ENCODE measurements around the gene SURF6.
"Not testable (repeated sequence)": the region's sequence is repeated elsewhere in the genome, so short reads cannot be mapped to it uniquely, and the experiment has no call there.

The SURF6 gene

DNA sequence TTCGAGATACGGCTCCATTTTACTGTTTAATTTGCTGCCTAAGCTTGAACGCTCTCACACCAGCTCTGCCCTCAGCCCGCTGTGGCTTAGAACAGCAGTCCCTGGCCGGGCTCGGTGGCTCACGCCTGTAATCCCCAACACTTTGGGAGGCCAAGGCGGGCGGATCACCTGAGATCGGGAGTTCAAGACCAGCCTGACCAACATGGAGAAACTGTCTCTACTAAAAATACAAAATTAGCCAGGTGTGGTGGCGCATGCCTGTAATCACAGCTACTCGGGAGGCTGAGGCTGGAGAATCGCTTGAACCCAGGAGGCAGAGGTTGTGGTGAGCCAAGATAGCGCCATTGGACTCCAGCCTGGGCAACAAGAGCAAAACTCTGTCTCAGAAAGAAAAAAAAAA is 41.3 kb upstream of the SURF6 start:
- H3K4me3 ChIP-seq (ENCODE audit: insufficient read depth, low read depth, low read length); H3K27me3 ChIP-seq (ENCODE audit: control insufficient read depth, insufficient read depth, low read length, poor library complexity, severe bottlenecking): not testable (repeated sequence)
- 91 to 94% methylated on average over 14 of the region's 14 CpGs for WGBS, 2 experiments

DNA sequence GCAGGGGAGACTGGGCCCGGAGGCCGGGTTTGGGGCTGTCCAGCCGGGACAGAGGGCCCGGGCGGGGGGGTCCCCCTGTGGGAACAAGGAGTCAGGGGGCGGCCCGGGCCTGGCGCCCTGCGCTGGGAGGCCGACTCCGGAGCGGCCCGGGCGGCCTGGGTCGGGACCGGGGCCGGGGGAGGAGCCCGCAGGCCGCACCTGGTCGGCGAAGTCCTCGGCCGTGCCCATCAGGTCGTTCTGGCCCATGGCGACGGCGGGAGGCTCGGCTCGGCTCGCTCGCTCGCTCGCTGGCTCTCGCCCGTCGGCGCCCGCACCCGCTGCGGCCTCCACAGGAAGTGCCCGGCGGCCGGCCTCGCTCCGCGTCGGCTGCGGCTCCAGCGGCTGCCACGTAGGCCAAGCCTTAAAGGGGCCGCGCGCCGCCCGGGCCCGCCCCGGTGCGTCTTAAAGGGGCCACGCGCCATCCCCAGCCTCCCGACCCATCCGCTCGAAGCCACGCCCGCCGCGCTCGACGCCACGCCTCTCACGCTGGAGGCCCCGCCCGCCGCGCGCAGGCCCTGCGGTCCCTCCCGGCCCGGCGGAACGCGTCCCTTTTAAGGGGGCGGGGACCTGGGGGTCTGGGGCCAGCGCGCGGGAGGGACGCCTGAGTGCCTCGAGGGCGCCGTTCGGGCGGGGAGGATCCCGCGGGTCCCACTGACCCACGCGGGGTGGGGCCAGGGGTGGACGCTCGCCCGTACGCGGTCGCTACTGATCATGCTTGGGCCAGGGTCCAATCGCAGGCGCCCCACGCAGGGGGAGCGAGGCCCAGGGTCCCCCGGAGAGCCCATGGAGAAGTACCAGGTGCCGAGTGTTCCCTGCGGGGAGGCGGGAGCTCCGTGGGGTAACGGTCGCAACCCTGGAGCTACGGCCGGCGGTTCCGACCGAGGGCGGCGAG is 40.0 kb upstream of the SURF6 start, which contains the start of the genes STKLD1 and SURF4:
TSS of gene STKLD1 (plus strand) at position 643 of the 931 bp plus-strand sequence. CDS start at position 751, 108 bp downstream.
TSS of gene SURF4 (minus strand) at position 337 of the 931 bp plus-strand sequence. CDS start at position 246, 91 bp downstream.
- WGBS, 2 experiments: 2% methylated on average over 120 of the region's 120 CpGs
- Histone ChIP-seq H3K4me3 (ENCODE audit: insufficient read depth, low read depth, low read length) (peak within 1 kb of the TSS; percentile 83), H3K36me3 (ENCODE audit: control insufficient read depth, insufficient read depth, low read length) (no peaks in the 10 kb centered on the region), H3K9me3 (ENCODE audit: control insufficient read depth, low read length) (no peaks in the 10 kb centered on the region), H3K4me1 (ENCODE audit: control insufficient read depth, insufficient read depth, low read length) (no peaks in the 10 kb centered on the region), H3K27me3 (ENCODE audit: control insufficient read depth, insufficient read depth, low read length, poor library complexity, severe bottlenecking) (no peaks in the 10 kb centered on the region), H3K27ac (ENCODE audit: insufficient read depth, low read depth, low read length, poor library complexity, severe bottlenecking) (peak within 1 kb of the TSS; percentile 74)

More for the DNA sequence above, 41.3 kb upstream of the SURF6 start:
- not testable (repeated sequence) for H3K36me3 ChIP-seq (ENCODE audit: control insufficient read depth, insufficient read depth, low read length); H3K4me1 ChIP-seq (ENCODE audit: control insufficient read depth, insufficient read depth, low read length); H3K9me3 ChIP-seq (ENCODE audit: control insufficient read depth, low read length); H3K27ac ChIP-seq (ENCODE audit: insufficient read depth, low read depth, low read length, poor library complexity, severe bottlenecking)

DNA sequence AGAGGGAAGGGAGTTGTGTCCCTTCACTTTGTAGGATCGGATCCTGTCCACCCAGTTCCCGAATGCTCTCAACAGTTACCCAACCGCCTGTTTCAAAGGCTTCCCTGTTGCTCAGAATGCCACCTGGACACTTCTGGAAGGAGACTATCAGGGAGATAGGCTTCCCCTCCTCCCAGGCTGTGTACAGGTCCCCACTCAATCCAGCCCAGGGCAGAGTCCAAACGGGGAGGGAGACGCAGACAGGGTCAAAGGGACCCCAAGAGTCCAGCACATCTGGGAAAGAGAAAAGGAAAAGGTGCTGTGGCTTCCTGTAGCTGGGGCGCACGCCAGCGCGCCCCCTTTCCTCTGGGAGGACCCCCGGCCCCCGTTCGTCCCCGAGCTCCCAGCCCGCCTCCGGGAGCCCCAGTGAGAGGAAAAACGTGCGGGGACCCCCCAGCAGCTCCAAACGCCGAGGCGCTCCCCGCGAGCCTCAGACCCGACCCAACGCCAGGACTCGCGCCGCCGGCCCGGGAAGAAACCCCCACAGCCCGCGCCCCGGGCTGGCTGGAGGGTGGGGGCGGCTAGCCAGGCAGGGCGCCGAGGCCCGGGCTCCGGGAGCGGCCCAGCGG is 39.2 kb upstream of the SURF6 start:
- Histone ChIP-seq H3K36me3 (ENCODE audit: control insufficient read depth, insufficient read depth, low read length) (no peaks in the 10 kb centered on the region), H3K27ac (ENCODE audit: insufficient read depth, low read depth, low read length, poor library complexity, severe bottlenecking) (peak overlapping the region; percentile 74), H3K4me1 (ENCODE audit: control insufficient read depth, insufficient read depth, low read length) (no peaks in the 10 kb centered on the region), H3K4me3 (ENCODE audit: insufficient read depth, low read depth, low read length) (peak overlapping the region; percentile 83), H3K9me3 (ENCODE audit: control insufficient read depth, low read length) (no peaks in the 10 kb centered on the region), H3K27me3 (ENCODE audit: control insufficient read depth, insufficient read depth, low read length, poor library complexity, severe bottlenecking) (no peaks in the 10 kb centered on the region)
- 1% methylated on average over 39 of the region's 39 CpGs for WGBS, 2 experiments

DNA sequence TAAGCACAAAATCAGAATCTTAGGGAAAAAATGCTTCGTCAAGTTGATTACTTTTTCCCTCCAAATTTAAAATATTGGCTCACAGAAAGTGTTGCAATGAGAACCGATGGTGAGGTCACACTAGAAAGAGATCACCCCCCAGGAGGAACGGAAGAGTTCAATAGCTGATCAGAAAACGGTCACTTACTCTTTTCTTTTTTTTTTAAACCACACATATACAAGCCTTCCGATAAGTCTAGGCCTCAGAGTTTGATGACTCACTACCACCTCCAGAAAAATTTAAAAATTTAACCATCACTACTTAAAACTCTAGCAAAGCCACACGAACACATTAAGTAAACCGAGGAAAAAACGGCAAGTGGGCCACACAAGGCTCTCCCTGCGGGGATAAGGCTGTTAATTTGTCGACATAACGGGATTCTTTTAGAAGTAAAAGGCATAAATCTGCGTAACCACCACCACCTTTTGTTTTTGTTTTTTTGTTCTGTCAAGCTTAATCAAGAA is 38.7 kb upstream of the SURF6 start:
- Histone ChIP-seq H3K27me3 (ENCODE audit: control insufficient read depth, insufficient read depth, low read length, poor library complexity, severe bottlenecking) (no peaks in the 10 kb centered on the region), H3K4me3 (ENCODE audit: insufficient read depth, low read depth, low read length) (peak overlapping the region; percentile 83), H3K27ac (ENCODE audit: insufficient read depth, low read depth, low read length, poor library complexity, severe bottlenecking) (no peak overlapping the region), H3K4me1 (ENCODE audit: control insufficient read depth, insufficient read depth, low read length) (no peaks in the 10 kb centered on the region), H3K36me3 (ENCODE audit: control insufficient read depth, insufficient read depth, low read length) (no peaks in the 10 kb centered on the region), H3K9me3 (ENCODE audit: control insufficient read depth, low read length) (no peaks in the 10 kb centered on the region)
- WGBS, 2 experiments: 38 to 44% methylated on average over 12 of the region's 12 CpGs

DNA sequence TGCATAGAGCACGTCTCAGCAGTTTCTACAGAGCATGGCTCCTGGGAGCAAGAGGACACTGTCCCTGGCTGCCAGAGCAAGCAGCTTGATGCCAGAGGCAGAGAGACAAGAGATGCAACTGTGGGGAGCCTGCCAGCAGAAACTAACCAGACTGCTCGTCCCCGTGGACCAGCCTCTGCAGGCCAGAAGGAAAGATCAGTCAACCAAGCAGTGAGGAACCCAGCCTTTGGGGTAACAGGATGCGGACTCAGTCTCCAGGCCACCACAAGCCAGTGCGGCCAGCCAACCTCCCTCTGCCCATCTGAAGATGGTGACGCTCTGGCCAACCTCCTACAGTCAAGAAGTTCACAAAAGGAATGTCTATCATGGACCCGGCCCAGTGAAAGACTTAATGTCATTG is 36.2 kb upstream of the SURF6 start:
- WGBS, 2 experiments: 93 to 94% methylated on average over 7 of the region's 7 CpGs
- peaks cover 7% of the 10 kb centered on the region for H3K36me3 ChIP-seq (ENCODE audit: control insufficient read depth, insufficient read depth, low read length)
- H3K27ac ChIP-seq (ENCODE audit: insufficient read depth, low read depth, low read length, poor library complexity, severe bottlenecking): no peak overlapping the region
- H3K9me3 ChIP-seq (ENCODE audit: control insufficient read depth, low read length): no peaks in the 10 kb centered on the region
- no peak overlapping the region for H3K4me3 ChIP-seq (ENCODE audit: insufficient read depth, low read depth, low read length)
- no peaks in the 10 kb centered on the region for H3K4me1 ChIP-seq (ENCODE audit: control insufficient read depth, insufficient read depth, low read length)
- no peaks in the 10 kb centered on the region for H3K27me3 ChIP-seq (ENCODE audit: control insufficient read depth, insufficient read depth, low read length, poor library complexity, severe bottlenecking)

DNA sequence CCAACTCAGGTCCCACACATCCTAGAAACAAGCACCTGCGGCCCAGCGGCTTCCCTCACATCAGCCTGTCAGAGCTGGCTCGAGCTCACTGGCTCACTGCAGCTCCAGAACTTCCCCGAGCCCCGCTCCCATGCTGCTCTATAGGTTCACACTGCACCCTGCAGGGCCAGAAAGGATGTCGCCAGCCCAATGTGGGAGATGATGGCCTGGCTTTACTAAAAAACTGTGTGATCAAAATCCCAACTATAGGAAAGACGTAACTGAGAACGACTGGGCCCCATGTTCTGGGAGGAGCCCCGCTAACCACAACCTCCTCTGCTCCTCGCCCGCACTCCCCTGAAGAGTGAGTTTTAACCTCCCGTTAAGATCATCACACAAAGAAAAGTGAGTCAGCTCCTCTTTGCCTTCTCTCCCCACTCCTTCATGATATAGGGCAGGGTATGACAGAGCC is 35.3 kb upstream of the SURF6 start:
- WGBS, 2 experiments: 86 to 89% methylated on average over 12 of the region's 12 CpGs
- H3K36me3 ChIP-seq (ENCODE audit: control insufficient read depth, insufficient read depth, low read length): peaks cover 15% of the 10 kb centered on the region

DNA sequence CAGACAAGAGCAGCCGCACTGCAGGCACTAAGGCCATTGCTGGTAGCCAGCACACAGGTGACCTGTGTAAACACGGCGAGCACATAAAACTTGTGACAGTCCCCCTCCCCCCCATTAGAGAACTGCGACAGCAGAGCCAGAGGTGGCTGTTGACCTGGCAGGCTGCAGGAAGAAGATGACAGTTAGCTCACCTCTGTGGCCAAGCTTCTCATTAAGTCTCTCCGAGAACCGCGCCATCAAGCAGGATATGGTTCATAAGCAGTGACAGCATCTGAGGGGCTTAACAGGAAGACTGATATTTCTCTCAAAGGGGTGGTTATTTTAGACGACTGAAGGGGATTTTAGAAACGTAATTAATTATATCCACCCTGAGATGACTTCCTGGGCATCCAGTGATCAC is 34.7 kb upstream of the SURF6 start:
- no peak overlapping the region for H3K4me3 ChIP-seq (ENCODE audit: insufficient read depth, low read depth, low read length)
- no peak overlapping the region for H3K27ac ChIP-seq (ENCODE audit: insufficient read depth, low read depth, low read length, poor library complexity, severe bottlenecking)
- H3K9me3 ChIP-seq (ENCODE audit: control insufficient read depth, low read length): no peaks in the 10 kb centered on the region
- H3K4me1 ChIP-seq (ENCODE audit: control insufficient read depth, insufficient read depth, low read length): no peaks in the 10 kb centered on the region
- 94 to 95% methylated on average over 9 of the region's 9 CpGs for WGBS, 2 experiments
- H3K36me3 ChIP-seq (ENCODE audit: control insufficient read depth, insufficient read depth, low read length): peaks cover 20% of the 10 kb centered on the region
- no peaks in the 10 kb centered on the region for H3K27me3 ChIP-seq (ENCODE audit: control insufficient read depth, insufficient read depth, low read length, poor library complexity, severe bottlenecking)

More for the DNA sequence above, 35.3 kb upstream of the SURF6 start:
- Histone ChIP-seq H3K4me1 (ENCODE audit: control insufficient read depth, insufficient read depth, low read length) (no peaks in the 10 kb centered on the region), H3K27ac (ENCODE audit: insufficient read depth, low read depth, low read length, poor library complexity, severe bottlenecking) (no peak overlapping the region), H3K4me3 (ENCODE audit: insufficient read depth, low read depth, low read length) (no peak overlapping the region), H3K27me3 (ENCODE audit: control insufficient read depth, insufficient read depth, low read length, poor library complexity, severe bottlenecking) (no peaks in the 10 kb centered on the region), H3K9me3 (ENCODE audit: control insufficient read depth, low read length) (no peaks in the 10 kb centered on the region)

DNA sequence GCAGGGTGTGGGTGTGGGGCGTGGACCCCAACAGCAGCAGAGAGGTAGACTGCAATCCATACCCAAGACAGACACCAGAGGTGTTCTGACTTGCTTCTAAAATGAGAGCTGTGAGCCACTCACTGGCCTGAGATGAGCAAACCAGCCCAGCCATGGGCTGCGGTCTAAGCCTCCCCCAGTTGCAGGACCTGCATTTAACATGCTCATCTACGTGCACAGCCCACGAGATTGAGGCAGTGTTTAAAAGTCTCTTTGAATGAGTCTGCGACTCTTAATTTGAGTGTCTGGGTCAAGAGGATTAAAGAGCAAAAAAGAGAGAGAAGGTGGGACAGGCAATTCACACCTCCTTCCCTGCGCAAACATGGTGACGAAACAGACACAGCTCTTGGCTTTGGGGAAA is 33.9 kb upstream of the SURF6 start:
- Histone ChIP-seq H3K4me1 (ENCODE audit: control insufficient read depth, insufficient read depth, low read length) (no peaks in the 10 kb centered on the region), H3K27ac (ENCODE audit: insufficient read depth, low read depth, low read length, poor library complexity, severe bottlenecking) (no peak overlapping the region), H3K27me3 (ENCODE audit: control insufficient read depth, insufficient read depth, low read length, poor library complexity, severe bottlenecking) (no peaks in the 10 kb centered on the region), H3K9me3 (ENCODE audit: control insufficient read depth, low read length) (no peaks in the 10 kb centered on the region), H3K36me3 (ENCODE audit: control insufficient read depth, insufficient read depth, low read length) (peaks cover 24% of the 10 kb centered on the region), H3K4me3 (ENCODE audit: insufficient read depth, low read depth, low read length) (no peak overlapping the region)
- WGBS, 2 experiments: 95 to 96% methylated on average over 7 of the region's 7 CpGs

DNA sequence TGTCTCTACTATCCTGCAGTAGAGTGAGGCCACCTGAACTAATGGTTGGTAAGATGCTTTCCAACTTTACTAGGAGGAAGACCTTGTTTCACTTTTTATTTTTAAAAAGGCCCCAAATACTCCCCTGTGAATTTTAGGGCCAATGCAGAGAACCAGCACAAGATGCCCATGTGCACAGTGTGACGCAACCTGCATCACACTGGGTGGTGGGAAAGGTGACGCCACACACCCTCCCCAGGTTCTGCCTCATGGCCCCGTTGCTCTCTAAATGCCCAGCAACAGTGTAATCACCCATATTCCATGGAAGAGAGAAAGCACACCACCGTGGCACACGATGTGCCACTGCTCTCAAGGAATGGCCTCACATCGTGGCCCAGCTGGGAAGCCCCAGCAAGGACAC is 33.4 kb upstream of the SURF6 start:
- peaks cover 24% of the 10 kb centered on the region for H3K36me3 ChIP-seq (ENCODE audit: control insufficient read depth, insufficient read depth, low read length)

DNA sequence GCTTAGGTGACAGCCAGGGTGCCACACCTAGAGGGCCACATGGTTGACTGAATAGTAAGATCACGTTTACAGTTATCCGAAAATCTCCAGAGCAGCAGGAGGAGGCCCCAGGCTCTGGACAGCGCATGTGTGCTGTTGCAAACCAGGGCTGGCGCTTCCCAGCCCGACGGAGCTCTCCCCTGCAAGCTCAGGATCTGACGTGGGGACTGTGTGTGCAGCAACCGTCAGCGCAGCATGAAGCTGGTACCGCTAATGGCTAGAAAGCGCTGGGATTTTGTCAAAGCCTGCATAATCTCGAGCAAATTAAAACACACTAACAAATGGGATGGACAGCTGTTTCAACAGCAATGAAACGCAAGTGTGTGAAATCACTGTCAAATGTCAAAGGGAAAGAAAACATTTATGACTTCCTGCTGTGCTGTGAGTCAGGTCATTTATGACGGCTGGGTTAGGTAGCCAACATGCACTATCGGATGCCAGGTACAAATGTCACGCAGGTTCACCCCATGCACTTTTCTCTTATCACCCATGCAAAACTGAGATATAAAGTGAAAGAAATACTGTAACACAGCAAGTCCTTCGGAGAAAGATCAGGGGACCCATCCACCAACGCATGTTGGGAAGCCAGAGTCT is 32.4 kb upstream of the SURF6 start:
- Histone ChIP-seq H3K4me3 (ENCODE audit: insufficient read depth, low read depth, low read length) (no peak overlapping the region), H3K27me3 (ENCODE audit: control insufficient read depth, insufficient read depth, low read length, poor library complexity, severe bottlenecking) (no peaks in the 10 kb centered on the region), H3K27ac (ENCODE audit: insufficient read depth, low read depth, low read length, poor library complexity, severe bottlenecking) (no peak overlapping the region), H3K36me3 (ENCODE audit: control insufficient read depth, insufficient read depth, low read length) (peaks cover 26% of the 10 kb centered on the region), H3K4me1 (ENCODE audit: control insufficient read depth, insufficient read depth, low read length) (no peaks in the 10 kb centered on the region), H3K9me3 (ENCODE audit: control insufficient read depth, low read length) (no peaks in the 10 kb centered on the region)
- WGBS, 2 experiments: 95 to 97% methylated on average over 18 of the region's 18 CpGs

More for the DNA sequence above, 33.4 kb upstream of the SURF6 start:
- Histone ChIP-seq H3K4me1 (ENCODE audit: control insufficient read depth, insufficient read depth, low read length) (no peaks in the 10 kb centered on the region), H3K27ac (ENCODE audit: insufficient read depth, low read depth, low read length, poor library complexity, severe bottlenecking) (no peak overlapping the region), H3K4me3 (ENCODE audit: insufficient read depth, low read depth, low read length) (no peak overlapping the region), H3K9me3 (ENCODE audit: control insufficient read depth, low read length) (no peaks in the 10 kb centered on the region), H3K27me3 (ENCODE audit: control insufficient read depth, insufficient read depth, low read length, poor library complexity, severe bottlenecking) (no peaks in the 10 kb centered on the region)
- 86 to 88% methylated on average over 6 of the region's 6 CpGs for WGBS, 2 experiments
